AG04450 (cell line): ENCODE data around the gene ADRA2B. TPM values are rescaled to one million over a fixed set of nuclear protein-coding genes. Genes with fewer than 3 reads are reported as not detected.

Experiments
- CTCF ChIA-PET: fragments of 300-600, 350-600 bp; formaldehyde crosslinking; extraction: SDS; loops from one replicate; lab custom pipeline; 2022; ENCODE audit warnings: antibody characterized with exemption, inconsistent platforms; lab: Charles Lee
- POLR2A ChIA-PET: fragments of 350-600 bp; formaldehyde crosslinking; extraction: SDS; loops from one replicate; lab custom pipeline; 2021; ENCODE audit warnings: antibody characterized with exemption, inconsistent platforms; lab: Yijun Ruan, JAX
- DNase-seq: peaks from one replicate; pipeline ENCODE4 v3.0.0-alpha.2; 2011; ENCODE audit warnings: low read depth, low spot score
- H3K27ac ChIP-seq: one replicate; pipeline ENCODE4 v1.5.1; 2012; ENCODE audit warnings: low read depth, low read length, control low read depth
- H3K27me3 ChIP-seq: one replicate; pipeline ENCODE4 v1.6.0; 2012; ENCODE audit warnings: low read length; ENCODE audit not compliant: control insufficient read depth, insufficient read depth
- H3K4me3 ChIP-seq: 2 replicates; pipeline ENCODE4 v1.5.1; 2011; ENCODE audit warnings: mild to moderate bottlenecking, low read depth, low read length, control low read depth
- H3K9me3 ChIP-seq: 2 replicates; pipeline ENCODE4 v1.5.1; 2012; ENCODE audit warnings: low read length; ENCODE audit not compliant: control insufficient read depth, insufficient read depth
- polyA plus RNA-seq: library from polyadenylated mRNA; depleted of rRNA; stranded (reverse); fragments of >200 nt; gene quantifications from 2 replicates; pipeline ENCODE4 v1.2.3, GENCODE V29; 2011
- TF ChIP-seq, protein P1 (sequence below): IDR thresholded peaks from 2 replicates; pipeline ENCODE4 v1.5.1; 2011; ENCODE audit warnings: low read depth, low read length, control low read depth, inconsistent platforms

The ADRA2B gene
- polyA plus RNA-seq, 1 experiment: not detected

DNA sequence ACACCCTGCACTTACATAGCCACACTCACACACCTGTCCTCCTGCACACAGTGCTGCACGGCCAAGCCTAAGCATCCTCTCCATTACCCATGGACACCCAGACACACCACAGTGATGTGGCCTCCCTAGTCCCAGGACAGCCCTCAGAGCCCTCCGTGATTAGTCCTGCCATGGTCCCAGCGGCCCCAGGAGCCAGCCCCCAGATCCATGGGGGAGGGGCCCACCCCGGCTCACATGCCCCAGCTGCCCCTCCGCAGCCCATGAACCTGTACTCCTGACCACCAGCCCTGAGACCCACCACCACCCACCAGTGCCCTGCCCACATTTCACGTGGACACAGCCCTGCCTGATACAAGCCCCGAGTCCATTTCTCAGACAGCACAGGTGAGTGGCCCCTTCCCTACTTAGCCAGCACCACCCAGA, 36.9 kb upstream of the ADRA2B start:
- CTCF ChIA-PET: no interaction called here
- Histone ChIP-seq H3K27ac (no peak overlapping the region), H3K27me3 (peaks cover 4% of the 10 kb centered on the region), H3K9me3 (no peaks in the 10 kb centered on the region), H3K4me3 (no peak overlapping the region)
- DNase-seq: no peak
- TF ChIP-seq, protein P1, sequence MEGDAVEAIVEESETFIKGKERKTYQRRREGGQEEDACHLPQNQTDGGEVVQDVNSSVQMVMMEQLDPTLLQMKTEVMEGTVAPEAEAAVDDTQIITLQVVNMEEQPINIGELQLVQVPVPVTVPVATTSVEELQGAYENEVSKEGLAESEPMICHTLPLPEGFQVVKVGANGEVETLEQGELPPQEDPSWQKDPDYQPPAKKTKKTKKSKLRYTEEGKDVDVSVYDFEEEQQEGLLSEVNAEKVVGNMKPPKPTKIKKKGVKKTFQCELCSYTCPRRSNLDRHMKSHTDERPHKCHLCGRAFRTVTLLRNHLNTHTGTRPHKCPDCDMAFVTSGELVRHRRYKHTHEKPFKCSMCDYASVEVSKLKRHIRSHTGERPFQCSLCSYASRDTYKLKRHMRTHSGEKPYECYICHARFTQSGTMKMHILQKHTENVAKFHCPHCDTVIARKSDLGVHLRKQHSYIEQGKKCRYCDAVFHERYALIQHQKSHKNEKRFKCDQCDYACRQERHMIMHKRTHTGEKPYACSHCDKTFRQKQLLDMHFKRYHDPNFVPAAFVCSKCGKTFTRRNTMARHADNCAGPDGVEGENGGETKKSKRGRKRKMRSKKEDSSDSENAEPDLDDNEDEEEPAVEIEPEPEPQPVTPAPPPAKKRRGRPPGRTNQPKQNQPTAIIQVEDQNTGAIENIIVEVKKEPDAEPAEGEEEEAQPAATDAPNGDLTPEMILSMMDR: no peak
- POLR2A ChIA-PET: no interaction called here

DNA sequence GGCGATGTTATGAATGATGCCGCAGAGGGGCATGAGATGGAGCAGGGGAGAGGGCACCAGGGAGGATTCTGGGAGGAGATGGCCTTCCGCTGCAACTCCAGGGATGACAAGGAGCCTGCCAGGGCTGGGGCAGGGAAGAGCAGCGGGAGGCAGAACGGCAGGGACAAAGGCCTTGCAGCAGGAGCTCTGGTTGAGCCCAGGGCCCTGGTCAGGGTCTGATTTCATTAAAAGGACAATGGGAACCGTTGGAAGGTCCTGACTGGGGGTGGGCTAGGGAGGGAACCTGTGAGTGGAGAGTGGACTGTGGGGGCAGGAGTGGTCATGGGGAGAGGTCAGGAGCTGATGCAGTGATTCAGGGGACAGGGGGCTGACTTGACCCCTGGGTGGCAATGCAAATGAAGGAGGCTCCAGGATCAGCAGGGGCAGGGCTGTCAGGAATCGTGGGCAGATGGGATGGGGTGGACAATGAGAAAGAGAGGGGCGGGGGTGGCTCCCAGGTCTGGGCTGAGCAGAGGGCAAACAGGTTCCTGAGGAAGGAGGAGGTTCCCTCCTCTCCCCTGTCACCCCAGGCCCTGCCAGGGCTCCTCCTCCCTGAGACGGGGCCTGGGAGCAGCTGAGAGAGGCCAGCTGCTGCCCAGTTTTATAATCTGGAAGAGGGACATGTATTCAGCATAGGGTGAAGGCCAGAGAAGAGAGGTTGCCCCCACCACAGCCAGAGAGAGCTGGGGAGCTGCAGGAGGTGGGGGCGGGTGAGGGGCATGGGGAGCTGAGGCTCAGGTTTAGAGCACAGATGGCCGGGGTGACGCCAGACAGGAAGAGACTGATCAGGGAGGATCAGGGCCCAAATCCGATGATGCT, 36.2 kb upstream of the ADRA2B start:
- Histone ChIP-seq H3K27me3 (no peaks in the 10 kb centered on the region), H3K9me3 (no peaks in the 10 kb centered on the region), H3K4me3 (no peak overlapping the region), H3K27ac (no peak overlapping the region)
- CTCF ChIA-PET: interaction anchor here (1.1 kb wide), 1 partner anchor 34 kb away, joined by 3 read pairs; no protein-coding TSS in a partner anchor
- no peak for DNase-seq
- POLR2A ChIA-PET: no interaction called here
- TF ChIP-seq, protein P1: no peak

DNA sequence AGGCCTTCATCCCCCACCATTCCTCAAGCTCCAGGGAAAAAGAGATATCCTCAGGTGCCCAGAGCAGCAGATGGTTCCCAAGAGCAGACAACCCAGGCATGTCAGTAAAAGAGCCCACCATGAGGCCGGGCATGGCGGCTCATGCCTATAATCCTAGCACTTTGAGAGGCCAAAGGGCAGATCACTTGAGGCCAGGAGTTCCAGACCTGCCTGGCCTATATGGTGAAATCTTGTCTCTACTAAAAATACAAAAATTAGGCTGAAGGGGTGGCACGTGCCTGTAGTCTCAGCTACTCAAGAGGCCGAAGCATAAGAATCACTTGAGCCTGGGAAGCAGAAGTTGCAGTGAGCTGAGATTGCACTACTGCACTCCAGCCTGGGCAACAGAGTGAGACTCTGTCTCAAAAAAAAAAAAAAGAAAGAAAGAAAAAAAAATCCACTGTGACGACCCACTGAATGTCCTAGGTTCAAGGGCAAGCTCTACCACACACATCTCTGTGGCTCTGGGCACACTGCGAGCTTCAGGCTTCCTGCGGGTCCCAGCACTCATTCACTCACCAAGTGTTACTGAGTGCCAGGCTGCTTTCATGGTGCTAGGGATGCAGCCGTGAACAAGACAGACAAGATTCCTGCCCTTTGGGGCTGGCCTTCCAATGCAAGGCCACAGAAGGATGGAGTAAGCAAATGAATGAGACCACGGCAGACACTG, 35.4 kb upstream of the ADRA2B start:
- CTCF ChIA-PET: interaction anchor here (1.1 kb wide), 1 partner anchor 33 kb away, joined by 3 read pairs; no protein-coding TSS in a partner anchor
- Histone ChIP-seq H3K9me3 (no peaks in the 10 kb centered on the region), H3K27me3 (no peaks in the 10 kb centered on the region), H3K4me3 (no peak overlapping the region), H3K27ac (no peak overlapping the region)
- TF ChIP-seq, protein P1: no peak
- POLR2A ChIA-PET: interaction anchor here (1.0 kb wide), 1 partner anchor 57 kb away, joined by 3 read pairs; the partner anchor contains the start of gene STARD7
- no peak for DNase-seq

DNA sequence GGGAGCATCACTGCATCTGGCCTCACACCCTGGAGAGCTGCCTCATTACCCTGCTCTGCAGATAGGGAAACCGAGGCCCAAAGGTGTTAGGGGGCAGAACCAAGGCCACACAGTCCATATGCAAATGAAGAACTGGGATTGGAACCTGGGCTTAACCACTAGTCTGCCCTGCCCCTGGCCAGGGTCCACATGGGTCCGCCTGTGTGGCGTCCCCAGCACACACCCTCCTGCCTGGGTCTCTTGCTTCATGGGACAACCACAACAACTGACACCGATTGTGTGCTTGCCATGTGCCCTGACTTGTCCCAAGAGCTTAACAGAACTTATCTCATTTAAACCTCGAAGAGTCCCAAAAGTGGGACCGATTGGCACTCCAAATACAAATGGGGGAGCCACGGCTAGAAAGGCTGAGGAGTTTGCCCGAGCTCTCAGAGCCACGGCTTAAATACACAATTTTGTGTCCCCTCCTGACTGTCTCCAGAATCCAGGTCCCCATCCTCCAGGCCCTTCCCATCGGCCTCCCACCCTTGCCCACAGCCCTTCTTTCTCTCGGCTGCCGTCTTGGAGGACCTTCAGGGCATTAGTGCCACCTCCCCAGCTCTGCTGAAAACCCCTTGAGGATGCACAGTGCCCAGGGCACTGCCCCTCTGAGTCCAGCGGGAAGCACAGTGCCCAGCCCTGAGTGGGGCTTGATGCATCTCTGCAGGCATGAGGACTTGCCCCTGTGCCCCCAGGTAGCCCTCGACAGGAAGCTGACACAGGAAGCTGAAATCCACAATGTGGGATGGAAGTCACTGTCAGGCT, 34.6 kb upstream of the ADRA2B start:
- ChIA-PET POLR2A (interaction anchor here (1.0 kb wide), 1 partner anchor 57 kb away, joined by 3 read pairs; the partner anchor contains the start of gene STARD7), CTCF (interaction anchor here (0.8 to 1.3 kb wide), 3 partner anchors 13 to 129 kb away, joined by 3 read pairs; partner anchors contain the start of gene ASTL)
- no peak for DNase-seq
- TF ChIP-seq, protein P1: no peak
- Histone ChIP-seq H3K9me3 (no peaks in the 10 kb centered on the region), H3K4me3 (no peak overlapping the region), H3K27me3 (no peaks in the 10 kb centered on the region), H3K27ac (no peak overlapping the region)
